PC-9 (cell line): Measurements from ENCODE around the gene DUSP10.

ENCODE experiments used
- CTCF ChIP-seq: fragments of 200-600 bp; sonication (generic); conservative IDR thresholded peaks from 2 replicates; pipeline ENCODE4 v1.6.1; 2017; ENCODE audit warnings: mixed run types, antibody characterized with exemption, mild to moderate bottlenecking, moderate library complexity
- EZH2 ChIP-seq: fragments of 200-600 bp; sonication (generic); IDR thresholded peaks from 2 replicates; pipeline ENCODE4 v1.8.0; 2017; ENCODE audit warnings: antibody characterized with exemption, low read depth

GRCh38 chr1:221692643-221693042, 49.2 kb downstream of the DUSP10 start:
- no peak for TF ChIP-seq EZH2
- TF ChIP-seq CTCF: no peak
